Subcutaneous adipose tissue (tissue), 4 donors: ENCODE measurements around the gene VHLL. TPM values are rescaled to one million over a fixed set of nuclear protein-coding genes. Genes with fewer than 3 reads are reported as not detected.

Experiments used
- CTCF ChIP-seq: fragments of 450-650 bp; IDR thresholded peaks from one replicate; pipeline ENCODE4 v1.5.1; 2016; ENCODE audit warnings: low read depth, mild to moderate bottlenecking, control low read depth, antibody characterized with exemption, moderate library complexity
- total RNA-seq, 4 donors: library from RNA; depleted of rRNA; stranded (reverse); fragments of >200 nt; gene quantifications; one replicate each; pipeline ENCODE4 v1.1.0, GENCODE V29; 2016

Gene VHLL
- total RNA-seq, 4 donors from 2014 or later, result not detected

- TF ChIP-seq CTCF, result no peak
Observed at GRCh38 chr1:156337052-156337887, 38.2 kb upstream of the VHLL start.

- no peak for TF ChIP-seq CTCF
Observed at GRCh38 chr1:156336242-156336641, 37.1 kb upstream of the VHLL start.

GRCh38 chr1:156320560-156320959 lies 21.5 kb upstream of the VHLL start:
- TF ChIP-seq CTCF, result no peak

- no peak for TF ChIP-seq CTCF
Observed at GRCh38 chr1:156319664-156320063, 20.6 kb upstream of the VHLL start.

GRCh38 chr1:156316909-156317308 lies 17.8 kb upstream of the VHLL start:
- no peak for TF ChIP-seq CTCF

- no peak for TF ChIP-seq CTCF
Observed at GRCh38 chr1:156310962-156311361, 11.9 kb upstream of the VHLL start.

- TF ChIP-seq CTCF, result no peak
Observed at GRCh38 chr1:156308078-156308477, 9.0 kb upstream of the VHLL start.
